K562 (cell line): ENCODE data around the gene ZNF554. TPM values are rescaled to one million over a fixed set of nuclear protein-coding genes. Genes with fewer than 3 reads are reported as not detected.

Source experiments
- ATAC-seq: fragments of 200-7000 bp; cut with Tn5 transposase; 3 replicates; pipeline ENCODE4 v1.9.1; 2020; ENCODE audit warnings: moderate library complexity
- BruUV-seq: library from RNA; stranded (reverse); fragments of 400-500 nt; replicated peaks from 2 replicates; lab custom pipeline; 2021; lab: Mats Ljungman, UMichigan
- CTCF ChIA-PET: fragments of 300-600 bp; formaldehyde crosslinking; extraction: SDS; loops from one replicate; lab custom pipeline; 2021; ENCODE audit warnings: low intra/inter-chr PET ratio; lab: Yijun Ruan, JAX
- POLR2A ChIA-PET: fragments of 300-600, 350-650 bp; sonication (Branson Sonifier 250); formaldehyde crosslinking; extraction: SDS; loops from one replicate; lab custom pipeline; 2021; ENCODE audit warnings: antibody characterized with exemption, inconsistent platforms; lab: Yijun Ruan, JAX
- DNase-seq, 4 experiments: peaks; one replicate each; pipeline versions ENCODE4 v3.0.0 to v3.0.0-alpha.2; 2011 to 2018; ENCODE audit warnings: low spot score in 3 of 4, mixed read lengths in 3 of 4; ENCODE audit errors: extremely low read depth in 1 of 4
- FAIRE-seq: peaks from 2 replicates; lab custom pipeline; 2011; peaks lifted over from hg19 to GRCh38; lab: Jason Lieb, UNC
- H2AFZ ChIP-seq: 2 replicates; pipeline ENCODE4 v1.6.0; 2011; ENCODE audit warnings: low read depth, low read length, control low read depth, inconsistent platforms
- H3K27ac ChIP-seq: fragments of 200-600 bp; 3 replicates; pipeline ENCODE4 v1.8.0; 2011; ENCODE audit warnings: low read depth, mild to moderate bottlenecking, control low read depth, inconsistent platforms, low read length, moderate library complexity, mixed read lengths; ENCODE audit errors: extremely low read depth
- H3K27me3 ChIP-seq, 2 experiments: fragments of 300-600 bp in 1 of 2; 2 replicates in 1 of 2; 3 replicates in 1 of 2; pipeline versions ENCODE4 v1.6.0 to v1.8.0; 2011; ENCODE audit warnings: inconsistent platforms in 2 of 2, low read length in 2 of 2, mild to moderate bottlenecking in 1 of 2, mixed read lengths in 1 of 2, moderate library complexity in 1 of 2; ENCODE audit not compliant: control insufficient read depth in 2 of 2, insufficient read depth in 2 of 2
- H3K36me3 ChIP-seq: fragments of 300-600 bp; 3 replicates; pipeline ENCODE4 v1.8.0; 2011; ENCODE audit warnings: mild to moderate bottlenecking, low read length, inconsistent platforms; ENCODE audit not compliant: control insufficient read depth, insufficient read depth
- H3K4me1 ChIP-seq, 2 experiments: fragments of 200-600 bp in 1 of 2; replicated peaks in 1 of 2; 2 replicates in 1 of 2; 3 replicates in 1 of 2; pipeline versions ENCODE4 v1.5.1 to v1.8.0; 2011; ENCODE audit warnings: inconsistent platforms in 2 of 2, low read length in 2 of 2, mild to moderate bottlenecking in 1 of 2, mixed read lengths in 1 of 2, moderate library complexity in 1 of 2; ENCODE audit not compliant: control insufficient read depth in 2 of 2, insufficient read depth in 2 of 2
- H3K4me2 ChIP-seq: 2 replicates; pipeline ENCODE4 v1.6.1; 2011; ENCODE audit warnings: low read length, control low read depth, inconsistent platforms, mixed read lengths; ENCODE audit not compliant: insufficient read depth
- H3K4me3 ChIP-seq: fragments of 200-600 bp; sonication (generic), shearing (Covaris generic); 2 replicates; pipeline ENCODE4 v1.5.1; 2016; ENCODE audit warnings: control low read depth, inconsistent platforms
- H3K79me2 ChIP-seq: fragments of 200-600 bp; 3 replicates; pipeline ENCODE4 v1.8.0; 2011; ENCODE audit warnings: low read length, inconsistent platforms; ENCODE audit not compliant: control insufficient read depth, insufficient read depth
- H3K9ac ChIP-seq, 2 experiments: 2 replicates each; pipeline versions ENCODE4 v1.6.0 to v1.6.1; 2011; ENCODE audit warnings: low read depth in 2 of 2, low read length in 2 of 2, control low read depth in 1 of 2, inconsistent platforms in 1 of 2, mild to moderate bottlenecking in 1 of 2, mixed read lengths in 1 of 2; ENCODE audit not compliant: insufficient read depth in 1 of 2
- H3K9me1 ChIP-seq: one replicate; pipeline ENCODE4 v1.6.0; 2011; ENCODE audit warnings: inconsistent platforms, mild to moderate bottlenecking, low read length, moderate library complexity; ENCODE audit not compliant: control insufficient read depth, insufficient read depth
- H3K9me3 ChIP-seq: replicated peaks from 2 replicates; pipeline ENCODE4 v1.5.1; 2011; ENCODE audit warnings: low read depth, low read length, inconsistent platforms; ENCODE audit not compliant: control insufficient read depth, insufficient read depth
- H4K20me1 ChIP-seq: replicated peaks from 2 replicates; pipeline ENCODE4 v1.6.1; 2011; ENCODE audit warnings: low read length, inconsistent platforms, mixed read lengths; ENCODE audit not compliant: control insufficient read depth, insufficient read depth
- CBX1 ChIP-seq: sonication (generic); IDR thresholded peaks from 2 replicates; pipeline ENCODE4 v1.6.1; 2016; ENCODE audit warnings: antibody characterized with exemption, low read depth, mild to moderate bottlenecking
- CEBPZ ChIP-seq: fragments of 150-350 bp; IDR thresholded peaks from 2 replicates; pipeline ENCODE4 v1.6.1; 2014; ENCODE audit warnings: low read depth, mild to moderate bottlenecking, low read length, borderline replicate concordance
- E2F1 ChIP-seq: sonication (generic); formaldehyde crosslinking; IDR thresholded peaks from 2 replicates; pipeline ENCODE4 v1.8.1; 2023; ENCODE audit warnings: mild to moderate bottlenecking, missing genetic modification reagents, moderate library complexity
- HLTF ChIP-seq: fragments of 450-650 bp; IDR thresholded peaks from 2 replicates; pipeline ENCODE4 v1.6.1; 2016
- MECOM ChIP-seq: fragments of 250-450 bp; sonication (Bioruptor Pico); IDR thresholded peaks from 2 replicates; pipeline ENCODE4 v1.8.0; 2022; ENCODE audit warnings: inconsistent platforms
- NFIC ChIP-seq: fragments of 450-650 bp; IDR thresholded peaks from 2 replicates; pipeline ENCODE4 v1.6.1; 2017; ENCODE audit warnings: mild to moderate bottlenecking, inconsistent platforms
- PRMT5 ChIP-seq: sonication (generic); formaldehyde crosslinking; IDR thresholded peaks from 2 replicates; pipeline ENCODE4 v1.5.0; 2020; ENCODE audit warnings: missing genetic modification reagents
- RBM25 ChIP-seq: fragments of 200-400 bp; formaldehyde crosslinking; IDR thresholded peaks from 2 replicates; pipeline ENCODE4 v1.6.1; 2018; ENCODE audit warnings: low read length, low read depth, moderate library complexity; ENCODE audit not compliant: severe bottlenecking
- TFAP4 ChIP-seq: sonication (generic); formaldehyde crosslinking; IDR thresholded peaks from 2 replicates; pipeline ENCODE4 v1.8.0; 2022; ENCODE audit warnings: missing genetic modification reagents, mild to moderate bottlenecking, moderate library complexity, borderline replicate concordance
- YY1 ChIP-seq, 3 experiments: IDR thresholded peaks; 2 replicates each; pipeline ENCODE4 v1.6.1; 2011; ENCODE audit warnings: low read length in 2 of 3, mild to moderate bottlenecking in 2 of 3, moderate library complexity in 2 of 3, borderline replicate concordance in 1 of 3, control low read depth in 1 of 3, low read depth in 1 of 3; ENCODE audit not compliant: insufficient read depth in 3 of 3, insufficient replicate concordance in 2 of 3, control insufficient read depth in 1 of 3, insufficient read length in 1 of 3; ENCODE audit errors: extremely low read depth in 1 of 3
- WGBS: fragments of 100-300 bp; shearing (Covaris generic); methylation state at CpG from one replicate; pipeline ENCODE4 v1.1.6; 2016; ENCODE audit warnings: low coverage, mixed read lengths; ENCODE audit not compliant: insufficient coverage; ENCODE audit errors: missing lambda C conversion rate; 5-methylcytosine and 5-hydroxymethylcytosine counted together
- in situ Hi-C: fragments of 300-500 bp; cut with MboI; formaldehyde crosslinking; loops from 4 replicates; pipeline ENCODE4 v1.15.0; 2018; ENCODE audit warnings: inconsistent platforms, mixed read lengths
- intact Hi-C: fragments of 100-400 bp; cut with micrococcal nuclease; formaldehyde crosslinking; loops from 2 replicates; pipeline ENCODE4 v1.14.2; 2022
- polyA plus RNA-seq, 8 experiments: library from polyadenylated mRNA; depleted of rRNA in 4 of 8; stranded (reverse) in 5 of 8; unstranded in 3 of 8; fragments of >200 nt; fragmentation: Nextera tagmentation in 2 of 8; fragmentation: Illumina TruSeq in 1 of 8; extraction: Ambion mirVana in 2 of 8; extraction: Trizol in 1 of 8; gene quantifications; 2 replicates each; pipeline versions ENCODE4 v1.2.1 to v1.2.3, GENCODE V29; 2011 to 2014; ENCODE audit warnings: inconsistent platforms in 1 of 8, missing spikeins in 1 of 8
- total RNA-seq, 7 experiments: library from RNA; depleted of rRNA in 6 of 7; stranded (reverse); fragments of >200 nt in 6 of 7; fragmentation: Illumina TruSeq in 2 of 7; extraction: Trizol in 2 of 7; gene quantifications; 2 replicates each; pipeline versions ENCODE4 v1.2.1 to v1.2.3, GENCODE V29; 2011 to 2021; ENCODE audit warnings: low replicate concordance in 1 of 7
- TF ChIP-seq, protein P1 (sequence below), 2 experiments: IDR thresholded peaks; 2 replicates each; pipeline ENCODE4 v1.6.1; 2011; ENCODE audit warnings: borderline replicate concordance in 1 of 2, control low read depth in 1 of 2, low read depth in 1 of 2, low read length in 1 of 2, mild to moderate bottlenecking in 1 of 2, mixed read lengths in 1 of 2, moderate library complexity in 1 of 2; ENCODE audit not compliant: insufficient read depth in 1 of 2, insufficient read length in 1 of 2, poor library complexity in 1 of 2, severe bottlenecking in 1 of 2; ENCODE audit errors: extremely low read depth in 1 of 2

Gene ZNF554
- total and polyA plus RNA-seq, 9 of the 15 experiments (the other 6 are each of a cell fraction or from before 2014, with no cell fraction given), result 0.07 to 1.8 (median 1.1) TPM

- Histone ChIP-seq H3K36me3 (peaks cover 53% of the 10 kb centered on the region; the same call in 2 of the 3 replicates), H3K27ac (peak within 1 kb of the TSS; percentile 93), H4K20me1 (peaks cover 12% of the 10 kb centered on the region), H3K9me3 (no peaks in the 10 kb centered on the region), H3K79me2 (peaks cover 79% of the 10 kb centered on the region), H3K4me2 (peak within 1 kb of the TSS; percentile 95), H3K9ac (peak within 1 kb of the TSS; percentile 98 to 99), H3K9me1 (no peaks in the 10 kb centered on the region), H3K27me3 (no peaks in the 10 kb centered on the region), H3K4me1 (peaks cover 13 to 51% of the 10 kb centered on the region in 2 experiments; a peak in 4 of 5 replicates), H3K4me3 (peak within 1 kb of the TSS; percentile 95), H2AFZ (peak within 1 kb of the TSS; percentile 86)
- peak; percentile 87 for ATAC-seq
- no TSS peak for BruUV-seq
- peak; percentile 90 to 99 (median 94) for DNase-seq
- intact Hi-C loops (loop anchor here (1.0 kb wide), 1 partner anchor 43 kb away; the partner anchor contains the start of gene SLC39A3), in situ Hi-C loops (no loop called here)
- WGBS, result under 1% methylated on average over 56 of the region's 68 CpGs
- POLR2A ChIA-PET, result interaction anchor here (0.7 to 1.0 kb wide), 6 partner anchors 8 to 297 kb away, joined by 3 to 5 read pairs (median 4); no protein-coding TSS in a partner anchor
- peak; percentile 99 for FAIRE-seq
- CTCF ChIA-PET, result interaction anchor here (0.8 kb wide), 1 partner anchor 307 kb away, joined by 4 read pairs; the partner anchor contains the start of gene GADD45B
- TF ChIP-seq CBX1, result peak; percentile 79; the same call in 1 of the 2 replicates
- no peak for TF ChIP-seq RBM25
- TF ChIP-seq TFAP4 (CRISPR knock-in tag), result peak; percentile 99
- no peak for TF ChIP-seq CEBPZ
- no peak for TF ChIP-seq PRMT5
- TF ChIP-seq MECOM (CRISPR knock-in tag), result peak; percentile 74; the same call in 1 of the 2 replicates
- peak; percentile 55; the same call in 1 of the 2 replicates for TF ChIP-seq NFIC
- no peak for TF ChIP-seq HLTF
- peak; percentile 97 for TF ChIP-seq E2F1 (CRISPR knock-in tag)
- TF ChIP-seq, protein P1, sequence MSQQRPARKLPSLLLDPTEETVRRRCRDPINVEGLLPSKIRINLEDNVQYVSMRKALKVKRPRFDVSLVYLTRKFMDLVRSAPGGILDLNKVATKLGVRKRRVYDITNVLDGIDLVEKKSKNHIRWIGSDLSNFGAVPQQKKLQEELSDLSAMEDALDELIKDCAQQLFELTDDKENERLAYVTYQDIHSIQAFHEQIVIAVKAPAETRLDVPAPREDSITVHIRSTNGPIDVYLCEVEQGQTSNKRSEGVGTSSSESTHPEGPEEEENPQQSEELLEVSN (IDR thresholded peaks at IDR 0.05; ENCODE audit: borderline replicate concordance in 1 of 2, extremely low read depth in 1 of 2, insufficient read depth in 1 of 2, insufficient read length in 1 of 2, low read depth in 1 of 2, low read length in 1 of 2, poor library complexity in 1 of 2, severe bottlenecking in 1 of 2), result peak; percentile 100
- TF ChIP-seq YY1 (IDR thresholded peaks at IDR 0.05; ENCODE audit: borderline replicate concordance in 1 of 3, control insufficient read depth in 1 of 3, extremely low read depth in 1 of 3, insufficient read depth in 3 of 3, insufficient read length in 1 of 3, insufficient replicate concordance in 2 of 3, low read depth in 1 of 3, low read length in 2 of 3), result peak; percentile 53 to 91 (median 85)
Measured at GRCh38 chr19:2782936-2783780, 36.5 kb upstream of the ZNF554 start, which contains the start of gene SGTA. SGTA (minus strand) TSS chr19:2783273; CDS start chr19:2769068, 14,205 bp downstream.
